HG02623 (cell line): ENCODE measurements around the gene IFNK.
A peak's percentile ranks its signal among the peaks of the same experiment; 100 is the strongest.
"Not testable (repeated sequence)": the region's sequence is repeated elsewhere in the genome, so short reads cannot be mapped to it uniquely, and the experiment has no call there.

Experiments
- ATAC-seq: cut with Tn5 transposase; IDR thresholded peaks from one replicate; pipeline ENCODE4 v1.9.1; 2021; ENCODE audit warnings: moderate library complexity; ENCODE audit not compliant: unreplicated experiment

The IFNK gene

DNA sequence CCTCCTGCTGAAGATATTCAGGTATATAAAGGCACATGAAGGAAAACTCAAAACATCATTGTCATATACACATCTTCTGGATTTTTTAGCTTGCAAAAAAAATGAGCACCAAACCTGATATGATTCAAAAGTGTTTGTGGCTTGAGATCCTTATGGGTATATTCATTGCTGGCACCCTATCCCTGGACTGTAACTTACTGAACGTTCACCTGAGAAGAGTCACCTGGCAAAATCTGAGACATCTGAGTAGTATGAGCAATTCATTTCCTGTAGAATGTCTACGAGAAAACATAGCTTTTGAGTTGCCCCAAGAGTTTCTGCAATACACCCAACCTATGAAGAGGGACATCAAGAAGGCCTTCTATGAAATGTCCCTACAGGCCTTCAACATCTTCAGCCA lies at the start of gene IFNK:
Gene IFNK (plus strand): TSS at position 55 of the 400 bp plus-strand sequence. CDS start 47 bp downstream, at position 102.
- no peak for ATAC-seq

GRCh38 chr9:27474305-27474704 lies 49.8 kb upstream of the IFNK start:
- ATAC-seq = no peak

DNA sequence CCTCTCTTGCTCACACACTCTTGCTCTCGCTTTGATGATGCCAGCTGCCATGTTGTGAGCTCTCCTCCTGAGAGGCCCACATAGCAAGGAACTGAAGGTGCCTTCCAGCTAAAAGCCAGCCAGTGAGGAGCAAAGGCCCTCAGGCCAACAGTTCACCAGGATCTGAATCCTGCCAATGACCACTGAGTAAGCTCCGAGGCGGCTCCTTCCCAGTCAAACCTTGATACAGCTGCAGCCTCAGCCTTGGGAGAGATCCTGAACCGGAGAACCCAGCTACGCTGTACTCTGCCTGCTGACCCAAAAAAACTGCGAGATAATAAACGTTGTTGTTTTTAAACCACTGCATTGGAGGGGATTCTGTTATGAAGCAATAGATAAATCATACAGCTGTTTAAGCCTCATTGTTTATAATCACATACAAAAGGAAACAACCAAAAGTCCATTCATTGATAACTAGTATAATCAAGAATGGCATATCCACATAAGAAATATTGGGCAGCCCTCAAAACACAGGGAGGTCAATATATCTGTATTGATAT lies 49.0 kb upstream of the IFNK start:
- ATAC-seq = no peak

DNA sequence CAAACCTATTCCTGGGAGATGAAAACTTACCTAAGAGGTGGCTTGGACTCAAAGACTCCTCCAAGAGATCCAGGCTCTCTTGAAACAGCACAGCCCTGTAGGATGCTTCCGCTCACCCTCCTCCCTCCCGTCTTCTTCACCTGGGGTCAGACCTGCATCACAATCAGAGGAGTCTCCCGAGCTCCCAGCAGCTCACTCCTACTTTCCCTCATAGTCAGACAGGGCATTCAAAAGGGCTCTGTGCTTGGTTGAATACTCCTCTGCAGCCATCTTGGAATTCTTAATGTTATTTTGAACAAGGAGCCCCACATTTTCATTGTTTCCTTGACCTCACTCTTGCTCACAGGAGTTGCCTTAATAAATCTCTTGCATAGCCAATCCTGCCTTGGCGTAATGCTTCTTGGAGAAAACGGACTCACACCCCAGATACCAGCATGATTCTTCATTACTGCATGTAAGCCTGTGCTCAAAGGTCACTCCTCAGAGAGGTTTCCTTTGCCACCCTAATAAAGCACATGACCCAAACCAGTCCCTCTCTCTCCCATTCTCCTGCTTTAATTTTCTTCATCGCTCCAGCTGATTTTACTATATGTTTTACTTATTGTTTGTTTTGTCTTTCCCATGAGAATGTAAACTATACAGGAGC lies 47.1 kb upstream of the IFNK start:
- no peak for ATAC-seq

GRCh38 chr9:27478322-27478721 lies 45.8 kb upstream of the IFNK start:
- no peak for ATAC-seq

DNA sequence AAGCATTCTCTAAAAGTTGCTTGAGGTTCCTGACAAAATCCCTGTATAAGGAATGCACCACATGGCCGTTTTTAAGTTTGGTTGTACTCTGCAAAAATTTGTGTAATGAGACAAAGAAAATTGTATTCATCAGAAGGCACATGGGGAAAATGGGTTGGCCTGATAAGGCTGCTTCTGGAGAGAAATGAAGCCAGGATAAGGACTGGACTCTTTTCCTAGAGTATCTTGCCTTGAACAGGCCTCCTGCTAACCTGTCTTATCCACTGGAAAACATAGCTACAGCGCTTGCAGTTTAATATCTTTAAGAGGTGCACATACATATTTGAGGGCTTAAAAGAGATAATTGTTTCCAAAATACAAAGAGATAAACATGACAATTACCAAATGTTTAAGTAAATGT lies 41.4 kb upstream of the IFNK start:
- ATAC-seq = no peak

DNA sequence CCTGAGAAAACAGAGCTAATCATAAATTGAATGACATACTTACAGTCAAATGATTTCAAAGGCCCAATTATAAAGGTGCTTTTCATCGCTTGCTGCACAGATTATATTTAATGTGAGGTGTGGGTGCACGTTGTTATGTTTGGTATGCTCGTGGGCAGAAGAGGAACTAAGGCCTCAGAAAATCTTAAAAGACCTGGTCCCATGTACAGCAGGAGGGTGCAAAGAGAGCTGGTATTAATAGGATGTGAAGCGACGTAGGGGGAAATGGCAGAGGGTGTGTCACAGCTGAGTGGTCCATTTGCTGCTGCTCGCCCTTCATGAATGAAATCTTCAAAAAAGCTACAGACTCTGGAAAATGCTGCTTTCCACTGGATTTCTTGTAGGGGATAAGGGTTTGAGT lies 40.5 kb upstream of the IFNK start:
- no peak for ATAC-seq

DNA sequence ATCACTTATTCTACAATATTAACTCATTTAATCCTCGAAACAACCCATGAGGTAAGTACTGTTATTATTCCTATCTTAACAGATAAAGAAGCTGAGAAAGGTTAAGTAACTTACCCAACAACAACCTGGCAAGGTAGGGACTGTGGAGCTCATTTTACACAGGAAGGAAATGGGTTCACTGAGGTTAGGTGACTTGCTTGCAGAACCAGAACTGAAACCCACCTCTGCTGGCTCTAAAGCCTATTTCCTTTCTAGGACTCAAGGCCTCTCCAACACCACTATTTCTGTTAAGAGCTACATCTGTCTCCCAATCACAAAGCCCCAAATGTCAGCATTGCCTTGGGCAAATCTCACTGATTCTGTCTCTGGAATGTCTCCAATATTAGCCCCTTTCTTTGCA lies 38.9 kb upstream of the IFNK start:
- peak; percentile 74 for ATAC-seq

GRCh38 chr9:27487128-27487640 lies 36.9 kb upstream of the IFNK start:
- no peak for ATAC-seq

DNA sequence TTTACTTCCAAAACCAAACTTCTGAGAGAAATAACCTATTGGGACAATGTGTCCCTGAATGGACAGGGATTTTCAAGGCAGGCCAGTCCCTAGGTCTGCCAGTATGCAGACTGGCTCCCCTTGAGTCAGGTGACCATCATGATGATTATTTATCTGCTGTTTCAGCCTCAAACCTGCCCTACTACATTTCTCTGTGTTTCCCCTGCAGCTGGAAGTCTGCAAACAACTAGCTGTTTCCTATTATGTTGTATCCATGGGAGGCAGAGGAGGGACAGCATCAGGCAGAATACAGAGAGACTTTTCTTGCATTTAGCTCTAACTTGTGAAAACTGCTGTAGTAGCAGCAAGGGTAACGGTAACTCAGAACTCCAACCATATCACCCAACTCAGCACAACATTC lies 36.2 kb upstream of the IFNK start:
- ATAC-seq = no peak

GRCh38 chr9:27489087-27489876 lies 34.8 kb upstream of the IFNK start:
- peak; percentile 84 for ATAC-seq

DNA sequence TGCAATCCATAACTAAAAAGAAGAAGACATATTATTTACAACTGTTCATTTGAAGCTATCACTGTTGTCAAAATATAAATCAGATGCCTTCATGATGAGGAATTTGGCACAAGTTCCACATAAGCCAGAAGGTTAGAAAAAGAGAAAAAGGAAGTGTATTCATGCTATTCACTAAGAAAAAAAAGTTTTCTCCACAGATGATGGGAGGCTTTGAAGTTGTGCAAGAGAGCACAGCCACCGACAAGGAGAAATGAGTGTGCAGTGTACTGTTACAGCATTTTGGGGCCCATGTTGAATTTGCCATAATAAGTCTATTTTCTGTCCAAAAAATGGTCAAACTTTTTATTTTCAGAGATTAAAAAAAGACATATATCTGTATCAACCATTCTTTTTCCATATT lies 32.9 kb upstream of the IFNK start:
- no peak for ATAC-seq

- ATAC-seq = no peak
Observed at GRCh38 chr9:27495480-27496134, 28.5 kb upstream of the IFNK start.

DNA sequence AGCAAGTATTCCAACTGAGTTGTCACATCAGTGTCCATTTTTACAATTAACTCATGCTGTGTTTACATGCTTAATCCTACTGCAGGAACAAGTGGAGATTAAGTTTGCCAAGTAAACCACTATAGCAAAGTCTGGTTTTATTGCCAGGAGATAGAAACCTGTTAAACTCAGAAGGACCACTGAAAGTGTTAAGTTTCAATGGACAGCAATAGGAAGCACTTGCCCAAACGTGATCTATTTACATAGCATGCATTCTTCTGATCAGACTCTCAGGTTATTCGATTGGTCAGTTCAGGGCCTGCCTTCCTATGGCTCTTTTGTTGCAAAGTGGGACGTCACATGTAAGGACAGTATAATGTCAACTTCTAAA lies 28.0 kb upstream of the IFNK start:
- no peak for ATAC-seq

GRCh38 chr9:27497883-27498417 lies 26.1 kb upstream of the IFNK start:
- ATAC-seq = no peak

- no peak for ATAC-seq
Observed at GRCh38 chr9:27499451-27499850, 24.6 kb upstream of the IFNK start.

DNA sequence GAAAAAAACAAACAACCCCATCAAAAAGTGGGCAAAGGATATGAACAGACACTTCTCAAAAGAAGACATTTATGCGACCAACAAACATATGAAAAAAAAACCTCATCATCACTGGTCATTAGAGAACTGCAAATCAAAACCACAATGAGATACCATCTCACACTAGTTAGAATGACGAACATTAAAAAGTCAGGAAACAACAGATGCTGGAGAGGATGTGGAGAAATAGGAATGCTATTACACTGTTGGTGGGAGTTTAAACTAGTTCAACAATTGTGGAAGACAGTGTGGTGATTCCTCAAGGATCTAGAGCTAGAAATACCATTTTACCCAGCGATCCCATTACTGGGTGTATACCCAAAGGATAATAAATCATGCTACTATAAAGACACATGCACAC lies 23.2 kb upstream of the IFNK start:
- ATAC-seq = not testable (repeated sequence)

DNA sequence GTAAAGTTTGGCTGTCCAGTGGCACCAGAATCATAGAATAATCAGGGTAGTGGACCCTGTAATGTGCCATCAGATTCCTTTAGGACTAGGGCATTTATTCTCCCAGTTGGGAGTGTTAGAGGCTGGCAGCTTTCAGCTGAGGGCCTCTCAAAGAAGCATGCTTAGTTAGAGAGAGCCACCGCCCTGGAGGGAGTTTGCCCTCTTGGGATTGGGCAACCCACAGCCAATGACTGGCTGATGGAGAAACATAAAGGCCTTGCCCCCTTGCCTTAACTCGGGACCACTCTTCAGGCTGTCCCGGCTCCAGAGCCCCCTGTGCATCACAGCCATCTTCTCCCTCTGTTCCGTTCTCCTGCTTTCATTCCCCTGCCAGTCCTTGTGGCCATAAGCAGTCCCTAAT lies 20.5 kb upstream of the IFNK start:
- no peak for ATAC-seq

DNA sequence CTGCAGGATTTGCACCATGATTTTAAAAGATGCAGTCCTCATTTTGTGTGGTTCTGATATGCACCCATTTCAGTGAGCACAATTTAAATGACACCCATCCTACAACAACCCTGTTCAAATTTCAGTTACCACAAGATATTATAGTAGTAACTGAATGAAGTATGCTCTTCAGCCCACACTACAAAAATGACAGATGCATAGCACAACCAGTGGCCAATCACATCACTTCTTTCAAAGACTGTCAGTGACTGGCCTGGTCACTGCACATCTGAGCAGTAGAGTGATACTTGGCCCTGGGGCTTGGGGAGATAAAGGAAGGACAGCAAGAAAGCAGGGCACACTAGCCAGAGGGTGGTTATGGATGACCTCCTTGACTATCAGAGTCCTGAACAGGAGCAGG lies 19.8 kb upstream of the IFNK start:
- ATAC-seq = no peak

DNA sequence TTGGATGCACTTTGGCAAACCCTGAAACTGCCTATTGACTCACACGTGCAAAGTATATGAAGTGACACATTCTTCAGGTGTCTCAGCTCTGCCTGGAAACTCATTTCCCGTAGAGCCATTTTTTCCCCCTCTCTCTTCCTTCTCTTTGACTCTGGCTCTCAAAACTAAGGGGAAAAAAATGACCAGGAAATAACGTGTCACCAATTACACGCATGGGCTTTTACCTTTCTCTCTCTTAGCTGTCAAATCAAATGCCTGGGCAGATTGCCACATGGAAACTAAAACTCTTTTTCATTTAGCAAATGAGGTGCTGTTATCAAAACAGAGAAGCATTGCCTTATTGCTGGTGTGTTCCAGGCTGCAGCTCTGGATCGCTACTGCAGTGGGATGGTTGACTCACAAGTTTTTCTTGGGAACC lies 18.3 kb upstream of the IFNK start:
- ATAC-seq = no peak

GRCh38 chr9:27506981-27507380 lies 17.1 kb upstream of the IFNK start:
- ATAC-seq = no peak
